ENCODE data around the gene ETS1. TPM values are rescaled to one million over a fixed set of nuclear protein-coding genes. Genes with fewer than 3 reads are reported as not detected.

The ETS1 gene
- total RNA-seq, 1 experiment from 2014 or later, result 66.4 TPM

GRCh38 chr11:128417607-128418324 is 169.6 kb downstream of the ETS1 start:
- POLR2A ChIA-PET, result no interaction called here
- Histone ChIP-seq H3K4me3 (ENCODE audit: low read depth in 2 of 2, low read length in 2 of 2) (no peak overlapping the region), H3K27ac (ENCODE audit: low read length) (no peak overlapping the region), H3K4me1 (ENCODE audit: control insufficient read depth, insufficient read depth, low read length) (no peaks in the 10 kb centered on the region), H3K9me3 (ENCODE audit: control insufficient read depth, insufficient read depth, low read depth, low read length) (no peaks in the 10 kb centered on the region), H3K36me3 (ENCODE audit: control insufficient read depth, insufficient read depth, low read length) (no peaks in the 10 kb centered on the region), H3K27me3 (ENCODE audit: control insufficient read depth, insufficient read depth, low read length) (no peaks in the 10 kb centered on the region)
- no TSS peak for BruUV-seq (replicated peaks)
- intact Hi-C loops (cut with micrococcal nuclease; ENCODE audit: unreplicated experiment), result no loop called here
- in situ Hi-C loops (cut with HindIII; ENCODE audit: low pct_unique_long_range_greater_than_20kb, low sequenced_read_pairs), result no loop called here
- ATAC-seq (no peak), DNase-seq (ENCODE audit: low read depth, low spot score) (no peak)
- no peak for TF ChIP-seq SIN3A (IDR thresholded peaks at IDR 0.05; ENCODE audit: borderline replicate concordance, insufficient read depth, low read depth, low read length)
- no peak for TF ChIP-seq REST (IDR thresholded peaks at IDR 0.05; ENCODE audit: insufficient read depth in 1 of 2, low read depth in 2 of 2, low read length in 1 of 2)
- no peak for TF ChIP-seq TCF7L2 (IDR thresholded peaks at IDR 0.05; ENCODE audit: low read depth, low read length)
- TF ChIP-seq, protein P1, sequence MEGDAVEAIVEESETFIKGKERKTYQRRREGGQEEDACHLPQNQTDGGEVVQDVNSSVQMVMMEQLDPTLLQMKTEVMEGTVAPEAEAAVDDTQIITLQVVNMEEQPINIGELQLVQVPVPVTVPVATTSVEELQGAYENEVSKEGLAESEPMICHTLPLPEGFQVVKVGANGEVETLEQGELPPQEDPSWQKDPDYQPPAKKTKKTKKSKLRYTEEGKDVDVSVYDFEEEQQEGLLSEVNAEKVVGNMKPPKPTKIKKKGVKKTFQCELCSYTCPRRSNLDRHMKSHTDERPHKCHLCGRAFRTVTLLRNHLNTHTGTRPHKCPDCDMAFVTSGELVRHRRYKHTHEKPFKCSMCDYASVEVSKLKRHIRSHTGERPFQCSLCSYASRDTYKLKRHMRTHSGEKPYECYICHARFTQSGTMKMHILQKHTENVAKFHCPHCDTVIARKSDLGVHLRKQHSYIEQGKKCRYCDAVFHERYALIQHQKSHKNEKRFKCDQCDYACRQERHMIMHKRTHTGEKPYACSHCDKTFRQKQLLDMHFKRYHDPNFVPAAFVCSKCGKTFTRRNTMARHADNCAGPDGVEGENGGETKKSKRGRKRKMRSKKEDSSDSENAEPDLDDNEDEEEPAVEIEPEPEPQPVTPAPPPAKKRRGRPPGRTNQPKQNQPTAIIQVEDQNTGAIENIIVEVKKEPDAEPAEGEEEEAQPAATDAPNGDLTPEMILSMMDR (IDR thresholded peaks at IDR 0.05), result no peak
- TF ChIP-seq POLR2AphosphoS5 (IDR thresholded peaks at IDR 0.05; ENCODE audit: low read depth, low read length), result no peak
- CTCF ChIA-PET, result no interaction called here

DNA sequence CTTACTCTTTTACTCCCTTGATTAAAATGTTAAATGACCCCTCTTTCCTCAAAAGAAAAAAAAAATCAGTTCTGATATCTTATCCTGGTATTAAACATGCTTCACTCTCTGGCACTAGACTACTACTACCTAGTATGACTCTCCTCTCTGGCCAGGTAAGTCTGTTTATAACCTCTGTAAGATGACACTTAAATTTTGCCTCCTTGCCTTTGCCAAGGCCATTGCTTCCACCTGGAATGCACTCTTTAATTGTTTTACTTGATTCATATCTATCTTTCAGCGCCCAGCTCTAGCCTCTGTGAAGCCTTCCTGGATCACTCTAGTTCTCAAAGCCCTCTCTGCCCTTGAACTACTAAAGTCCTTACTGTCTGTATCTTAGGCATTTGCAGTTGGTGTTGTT is 170.4 kb downstream of the ETS1 start:
- CTCF ChIA-PET, result no interaction called here
- H3K4me1 ChIP-seq (ENCODE audit: control insufficient read depth, insufficient read depth, low read length), result no peaks in the 10 kb centered on the region
- POLR2A ChIA-PET, result no interaction called here
- intact Hi-C loops (cut with micrococcal nuclease; ENCODE audit: unreplicated experiment), result no loop called here
- TF ChIP-seq REST (IDR thresholded peaks at IDR 0.05; ENCODE audit: insufficient read depth in 1 of 2, low read depth in 2 of 2, low read length in 1 of 2), result no peak
- no peak for TF ChIP-seq TCF7L2 (IDR thresholded peaks at IDR 0.05; ENCODE audit: low read depth, low read length)
- no peak for TF ChIP-seq SIN3A (IDR thresholded peaks at IDR 0.05; ENCODE audit: borderline replicate concordance, insufficient read depth, low read depth, low read length)
- TF ChIP-seq, protein P1 (IDR thresholded peaks at IDR 0.05), result no peak
- TF ChIP-seq POLR2AphosphoS5 (IDR thresholded peaks at IDR 0.05; ENCODE audit: low read depth, low read length), result no peak
- DNase-seq (ENCODE audit: low read depth, low spot score) (no peak), ATAC-seq (no peak)
- in situ Hi-C loops (cut with HindIII; ENCODE audit: low pct_unique_long_range_greater_than_20kb, low sequenced_read_pairs), result no loop called here
- no TSS peak for BruUV-seq (replicated peaks)
- H3K36me3 ChIP-seq (ENCODE audit: control insufficient read depth, insufficient read depth, low read length), result no peaks in the 10 kb centered on the region
- no peaks in the 10 kb centered on the region for H3K9me3 ChIP-seq (ENCODE audit: control insufficient read depth, insufficient read depth, low read depth, low read length)
- no peak overlapping the region for H3K4me3 ChIP-seq (ENCODE audit: low read depth in 2 of 2, low read length in 2 of 2)
- no peak overlapping the region for H3K27ac ChIP-seq (ENCODE audit: low read length)
- no peaks in the 10 kb centered on the region for H3K27me3 ChIP-seq (ENCODE audit: control insufficient read depth, insufficient read depth, low read length)
